KMS-11 (cell line): Measurements from ENCODE around the gene NTSR2.

Experiments used
- H2AFZ ChIP-seq: fragments of 200-600 bp; sonication (generic); 2 replicates; pipeline ENCODE4 v1.6.1; 2016; ENCODE audit warnings: antibody characterized with exemption, mixed run types, low read depth
- H3K27ac ChIP-seq: fragments of 200-600 bp; sonication (generic); 2 replicates; pipeline ENCODE4 v1.6.1; 2016; ENCODE audit warnings: mild to moderate bottlenecking, mixed run types
- H3K27me3 ChIP-seq: fragments of 200-600 bp; sonication (generic); 2 replicates; pipeline ENCODE4 v1.6.1; 2017; ENCODE audit warnings: mild to moderate bottlenecking, low read depth, mixed run types, moderate library complexity; ENCODE audit not compliant: insufficient read depth
- H3K36me3 ChIP-seq: fragments of 200-600 bp; sonication (generic); 2 replicates; pipeline ENCODE4 v1.6.1; 2017; ENCODE audit warnings: mild to moderate bottlenecking, mixed run types; ENCODE audit not compliant: insufficient read depth
- H3K4me1 ChIP-seq: fragments of 200-600 bp; sonication (generic); 2 replicates; pipeline ENCODE4 v1.6.1; 2016; ENCODE audit warnings: mild to moderate bottlenecking, low read depth, mixed run types; ENCODE audit not compliant: poor library complexity, severe bottlenecking
- H3K4me2 ChIP-seq: fragments of 200-600 bp; sonication (generic); 2 replicates; pipeline ENCODE4 v1.7.0; 2016; ENCODE audit warnings: mild to moderate bottlenecking, mixed run types
- H3K4me3 ChIP-seq: fragments of 200-600 bp; sonication (generic); IDR thresholded peaks from 2 replicates; pipeline ENCODE4 v1.6.1; 2017; ENCODE audit warnings: low read depth, low read length, mixed read lengths; ENCODE audit not compliant: insufficient read depth
- H3K79me2 ChIP-seq: fragments of 200-600 bp; sonication (generic); 2 replicates; pipeline ENCODE4 v1.6.1; 2016; ENCODE audit warnings: low read depth, mixed run types; ENCODE audit not compliant: insufficient read depth
- H3K9ac ChIP-seq: fragments of 200-600 bp; sonication (generic); 2 replicates; pipeline ENCODE4 v1.6.1; 2016; ENCODE audit warnings: mild to moderate bottlenecking, mixed run types
- H4K20me1 ChIP-seq: fragments of 200-600 bp; sonication (generic); 2 replicates; pipeline ENCODE4 v1.6.1; 2016; ENCODE audit warnings: mild to moderate bottlenecking, mixed run types; ENCODE audit not compliant: insufficient read depth
- TF ChIP-seq, protein P1 (sequence below): fragments of 200-600 bp; sonication (generic); conservative IDR thresholded peaks from 2 replicates; pipeline ENCODE4 v1.6.1; 2017; ENCODE audit warnings: low read depth, mild to moderate bottlenecking, antibody characterized with exemption, low read length, moderate library complexity, mixed read lengths

The NTSR2 gene

DNA sequence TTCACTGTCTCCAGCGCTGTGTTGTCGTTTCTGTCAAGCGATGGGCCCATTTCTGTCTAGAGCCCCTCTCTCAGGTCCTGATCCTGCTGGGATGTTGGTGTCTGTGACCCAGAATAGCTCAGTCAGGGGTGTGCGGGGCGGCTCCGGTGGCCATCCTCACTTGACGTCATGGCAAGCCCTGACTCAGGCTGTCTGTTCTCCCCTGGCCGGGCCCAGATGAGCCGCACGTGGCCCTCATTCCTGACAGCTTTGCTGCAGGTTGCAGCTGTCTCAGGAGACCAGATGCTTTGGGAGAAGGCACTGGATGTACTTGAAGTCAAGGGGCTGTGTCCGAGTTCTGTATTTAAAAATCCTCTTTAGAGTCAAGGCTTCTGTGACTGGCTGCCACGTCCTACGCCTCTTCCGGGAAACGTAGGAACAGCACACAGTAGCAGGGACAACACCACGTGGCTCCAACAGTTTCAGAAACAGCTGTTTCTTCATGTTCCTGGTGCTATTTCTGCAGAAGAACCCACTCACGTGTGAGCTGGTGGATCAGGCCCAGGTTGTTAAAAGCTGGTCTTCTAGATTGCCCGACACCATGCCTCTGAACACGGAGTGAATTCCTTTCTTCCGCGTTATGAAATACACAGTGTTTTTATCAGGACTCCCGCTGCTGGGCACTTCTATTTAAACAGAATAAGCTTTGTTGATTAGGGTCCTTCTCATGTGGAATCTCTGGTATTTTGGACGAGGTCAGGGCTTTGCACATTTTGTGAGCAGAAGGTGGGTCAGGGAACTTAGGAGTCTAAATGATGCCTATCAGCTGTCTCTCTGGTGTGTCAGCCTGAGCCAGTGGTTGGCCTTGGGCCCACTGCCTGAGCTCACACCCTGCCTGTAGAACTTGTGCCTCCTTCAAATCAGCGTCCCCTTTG, 28.3 kb upstream of the NTSR2 start:
- no peak overlapping the region for H2AFZ ChIP-seq
- H3K4me3 ChIP-seq = no peak overlapping the region
- H3K4me2 ChIP-seq = no peak overlapping the region
- no peaks in the 10 kb centered on the region for H3K36me3 ChIP-seq
- no peak overlapping the region for H3K9ac ChIP-seq
- H3K4me1 ChIP-seq = peaks cover under 1% of the 10 kb centered on the region
- H3K27me3 ChIP-seq = no peaks in the 10 kb centered on the region
- no peak overlapping the region for H3K27ac ChIP-seq
- TF ChIP-seq, protein P1, sequence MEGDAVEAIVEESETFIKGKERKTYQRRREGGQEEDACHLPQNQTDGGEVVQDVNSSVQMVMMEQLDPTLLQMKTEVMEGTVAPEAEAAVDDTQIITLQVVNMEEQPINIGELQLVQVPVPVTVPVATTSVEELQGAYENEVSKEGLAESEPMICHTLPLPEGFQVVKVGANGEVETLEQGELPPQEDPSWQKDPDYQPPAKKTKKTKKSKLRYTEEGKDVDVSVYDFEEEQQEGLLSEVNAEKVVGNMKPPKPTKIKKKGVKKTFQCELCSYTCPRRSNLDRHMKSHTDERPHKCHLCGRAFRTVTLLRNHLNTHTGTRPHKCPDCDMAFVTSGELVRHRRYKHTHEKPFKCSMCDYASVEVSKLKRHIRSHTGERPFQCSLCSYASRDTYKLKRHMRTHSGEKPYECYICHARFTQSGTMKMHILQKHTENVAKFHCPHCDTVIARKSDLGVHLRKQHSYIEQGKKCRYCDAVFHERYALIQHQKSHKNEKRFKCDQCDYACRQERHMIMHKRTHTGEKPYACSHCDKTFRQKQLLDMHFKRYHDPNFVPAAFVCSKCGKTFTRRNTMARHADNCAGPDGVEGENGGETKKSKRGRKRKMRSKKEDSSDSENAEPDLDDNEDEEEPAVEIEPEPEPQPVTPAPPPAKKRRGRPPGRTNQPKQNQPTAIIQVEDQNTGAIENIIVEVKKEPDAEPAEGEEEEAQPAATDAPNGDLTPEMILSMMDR = no peak
- H3K79me2 ChIP-seq = no peaks in the 10 kb centered on the region
- H4K20me1 ChIP-seq = no peaks in the 10 kb centered on the region

DNA sequence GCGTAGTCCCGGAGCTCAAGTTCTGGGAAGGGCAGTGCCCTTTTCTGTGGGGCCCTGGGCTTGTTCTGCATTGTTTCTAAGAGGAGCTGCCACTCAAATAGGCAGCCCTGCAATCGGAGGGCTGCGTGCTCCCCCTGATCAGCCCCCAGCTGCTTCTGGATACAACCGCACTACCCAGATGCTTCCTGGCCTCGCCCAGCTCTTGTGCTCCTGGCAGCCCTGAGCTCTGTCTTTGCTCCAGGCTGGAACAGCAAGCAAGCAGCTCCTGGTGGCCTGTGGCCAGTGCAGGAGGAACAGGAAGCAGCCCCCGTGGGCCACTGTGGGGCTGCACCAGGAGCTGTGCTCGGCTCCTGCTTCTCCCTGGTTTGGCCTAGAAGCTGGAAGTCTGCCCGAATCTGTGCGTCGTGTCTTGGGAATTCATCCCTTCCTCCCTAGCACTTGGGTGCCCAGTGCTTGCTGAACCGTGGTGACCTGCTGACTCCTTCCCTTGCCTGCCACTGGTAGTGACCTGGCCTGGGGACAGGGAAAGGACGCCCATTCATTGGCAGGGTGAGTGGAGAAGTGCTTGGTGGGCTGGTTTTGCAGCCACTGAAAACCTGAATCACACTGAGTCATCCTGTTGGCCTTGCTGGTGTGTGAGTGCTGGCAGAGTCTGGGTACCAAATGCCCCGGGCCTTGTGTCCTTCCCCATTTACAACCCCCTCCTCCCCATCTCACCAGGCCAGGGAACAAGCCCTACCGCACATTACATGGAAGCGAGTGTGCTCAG, 27.3 kb upstream of the NTSR2 start:
- no peaks in the 10 kb centered on the region for H3K79me2 ChIP-seq
- H3K4me3 ChIP-seq = no peak overlapping the region
- no peaks in the 10 kb centered on the region for H3K27me3 ChIP-seq
- no peak overlapping the region for H3K9ac ChIP-seq
- no peaks in the 10 kb centered on the region for H3K36me3 ChIP-seq
- H4K20me1 ChIP-seq = no peaks in the 10 kb centered on the region
- H3K4me1 ChIP-seq = peaks cover 7% of the 10 kb centered on the region
- TF ChIP-seq, protein P1 = no peak
- no peak overlapping the region for H3K27ac ChIP-seq
- H3K4me2 ChIP-seq = no peak overlapping the region
- no peak overlapping the region for H2AFZ ChIP-seq

DNA sequence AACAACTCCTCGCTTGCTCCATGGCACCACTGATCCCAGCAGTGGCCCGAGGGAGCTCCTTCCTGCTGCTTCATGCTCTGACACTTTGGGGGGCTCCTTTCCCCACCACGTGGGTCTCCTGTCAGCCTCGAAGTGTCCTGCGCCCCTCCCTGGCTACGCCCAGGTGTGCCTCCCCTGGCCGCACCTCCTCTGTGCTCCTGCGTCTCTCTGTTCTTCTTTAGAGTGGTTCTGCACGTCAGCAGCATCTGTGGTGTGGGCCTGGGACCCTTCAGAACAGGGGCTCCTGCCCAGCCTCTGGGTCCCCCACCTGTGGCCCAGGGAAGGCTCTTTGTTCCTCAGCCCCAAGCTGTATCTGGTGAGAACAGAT, 26.7 kb upstream of the NTSR2 start:
- Histone ChIP-seq H3K27me3 (no peaks in the 10 kb centered on the region), H3K4me2 (no peak overlapping the region), H4K20me1 (no peaks in the 10 kb centered on the region), H3K79me2 (no peaks in the 10 kb centered on the region), H3K27ac (no peak overlapping the region), H3K9ac (no peak overlapping the region), H3K4me1 (peaks cover 7% of the 10 kb centered on the region), H2AFZ (no peak overlapping the region), H3K4me3 (no peak overlapping the region), H3K36me3 (no peaks in the 10 kb centered on the region)
- TF ChIP-seq, protein P1 = no peak

DNA sequence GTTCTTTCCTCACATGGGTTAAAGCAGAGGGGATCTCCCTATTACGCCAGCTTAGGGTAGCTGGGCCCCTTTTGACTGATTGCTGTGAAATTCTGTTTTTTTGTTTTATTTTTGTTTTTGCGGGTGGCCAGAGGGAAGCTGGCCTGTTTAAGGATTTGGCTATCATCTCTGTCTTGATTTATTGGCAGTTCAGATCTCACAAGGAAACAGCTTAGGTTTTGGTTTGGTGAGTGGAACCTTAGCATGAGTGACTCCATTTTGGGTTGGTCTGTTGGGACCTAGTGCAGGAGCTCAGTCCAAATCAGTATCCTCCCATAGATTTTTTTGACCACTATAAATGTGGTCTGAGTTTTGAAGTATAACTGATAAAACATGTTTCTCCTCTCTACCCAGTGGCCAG, 25.6 kb upstream of the NTSR2 start:
- Histone ChIP-seq H3K4me1 (peaks cover 7% of the 10 kb centered on the region), H4K20me1 (no peaks in the 10 kb centered on the region), H3K36me3 (no peaks in the 10 kb centered on the region), H3K79me2 (no peaks in the 10 kb centered on the region), H3K4me3 (no peak overlapping the region), H3K27ac (no peak overlapping the region), H3K4me2 (no peak overlapping the region), H3K9ac (no peak overlapping the region), H2AFZ (no peak overlapping the region), H3K27me3 (no peaks in the 10 kb centered on the region)
- TF ChIP-seq, protein P1 = no peak
